SU-DHL-6 (cell line): ENCODE measurements around the gene SLC38A3.
A peak's percentile ranks its signal among the peaks of the same experiment; 100 is the strongest.

Experiments used
- H2AFZ ChIP-seq: fragments of 200-600 bp; sonication (generic); 2 replicates; pipeline ENCODE4 v1.6.1; 2014; ENCODE audit warnings: low read depth, mild to moderate bottlenecking, moderate library complexity, mixed read lengths, antibody characterized with exemption, low read length; ENCODE audit not compliant: severe bottlenecking
- H3F3A ChIP-seq: fragments of 200-600 bp; shearing (Covaris generic); 2 replicates; pipeline ENCODE4 v1.6.0; 2016; ENCODE audit warnings: antibody characterized with exemption, mild to moderate bottlenecking; ENCODE audit not compliant: insufficient read depth
- H3K27ac ChIP-seq: fragments of 200-600 bp; sonication (generic); 2 replicates; pipeline ENCODE4 v1.5.1; 2016; ENCODE audit warnings: low read depth, mild to moderate bottlenecking, low read length, moderate library complexity, mixed read lengths
- H3K27me3 ChIP-seq: fragments of 200-600 bp; sonication (generic), shearing (Covaris generic); 2 replicates; pipeline ENCODE4 v1.6.0; 2014; ENCODE audit warnings: mild to moderate bottlenecking, low read length
- H3K36me3 ChIP-seq: fragments of 200-600 bp; sonication (generic); 2 replicates; pipeline ENCODE4 v1.6.1; 2014; ENCODE audit warnings: mild to moderate bottlenecking, low read length, mixed read lengths
- H3K4me2 ChIP-seq: fragments of 300-600, 200-600 bp; shearing (Covaris generic), sonication (generic); 2 replicates; pipeline ENCODE4 v1.6.0; 2014; ENCODE audit warnings: low read length, low read depth, mild to moderate bottlenecking; ENCODE audit not compliant: poor library complexity, severe bottlenecking
- H3K4me3 ChIP-seq: fragments of 200-600 bp; sonication (generic); 2 replicates; pipeline ENCODE4 v1.5.1; 2014; ENCODE audit warnings: antibody characterized with exemption, low read length, mild to moderate bottlenecking, mixed read lengths; ENCODE audit not compliant: insufficient read depth, poor library complexity, severe bottlenecking
- H3K79me2 ChIP-seq: fragments of 200-600 bp; sonication (generic); 2 replicates; pipeline ENCODE4 v1.6.1; 2014; ENCODE audit warnings: mild to moderate bottlenecking, low read length, moderate library complexity; ENCODE audit not compliant: insufficient read depth
- H3K9ac ChIP-seq: fragments of 200-600 bp; sonication (generic); 2 replicates; pipeline ENCODE4 v1.7.0; 2014; ENCODE audit warnings: mild to moderate bottlenecking, low read length
- H3K9me2 ChIP-seq: fragments of 200-600 bp; sonication (generic); replicated peaks from 2 replicates; pipeline ENCODE4 v1.6.1; 2014; ENCODE audit warnings: low read length; ENCODE audit not compliant: insufficient read depth
- H3K9me3 ChIP-seq: fragments of 200-600 bp; sonication (generic); 2 replicates; pipeline ENCODE4 v1.6.1; 2014; ENCODE audit warnings: low read length, mixed read lengths; ENCODE audit not compliant: insufficient read depth
- H4K20me1 ChIP-seq: fragments of 200-600 bp; sonication (generic); 2 replicates; pipeline ENCODE4 v1.6.1; 2014; ENCODE audit warnings: low read depth, mild to moderate bottlenecking, antibody characterized with exemption, low read length, moderate library complexity, mixed read lengths
- CTCF ChIP-seq: fragments of 200-600 bp; sonication (generic); IDR thresholded peaks from one replicate; pipeline ENCODE4 v1.5.1; 2017; ENCODE audit warnings: antibody characterized with exemption, mild to moderate bottlenecking, low read length, moderate library complexity; ENCODE audit not compliant: insufficient read depth, poor library complexity, severe bottlenecking
- EZH2phosphoT487 ChIP-seq: fragments of 200-600 bp; sonication (generic), shearing (Covaris generic); conservative IDR thresholded peaks from 2 replicates; pipeline ENCODE4 v1.6.1; 2018; ENCODE audit warnings: mild to moderate bottlenecking, antibody characterized with exemption, low read length, moderate library complexity, mixed read lengths

The SLC38A3 gene

GRCh38 chr3:50241713-50242380 lies 36.8 kb downstream of the SLC38A3 start:
- TF ChIP-seq EZH2phosphoT487, result no peak
- TF ChIP-seq CTCF, result no peak
- H3K9me2 ChIP-seq, result no peaks in the 10 kb centered on the region
- peak overlapping the region; percentile 14; the same call in 1 of the 2 replicates for H3K9ac ChIP-seq
- H3K27me3 ChIP-seq, result no peaks in the 10 kb centered on the region
- H3F3A ChIP-seq, result peaks cover 10% of the 10 kb centered on the region
- no peak overlapping the region for H2AFZ ChIP-seq
- H3K4me3 ChIP-seq, result no peak overlapping the region
- peaks cover 77% of the 10 kb centered on the region for H3K79me2 ChIP-seq
- H4K20me1 ChIP-seq, result no peaks in the 10 kb centered on the region
- H3K27ac ChIP-seq, result peak overlapping the region; percentile 66
- H3K36me3 ChIP-seq, result no peaks in the 10 kb centered on the region
- H3K9me3 ChIP-seq, result no peaks in the 10 kb centered on the region
- H3K4me2 ChIP-seq, result peak overlapping the region; percentile 20

GRCh38 chr3:50242381-50242770 lies 37.3 kb downstream of the SLC38A3 start:
- no peak overlapping the region for H2AFZ ChIP-seq
- TF ChIP-seq CTCF, result no peak
- TF ChIP-seq EZH2phosphoT487, result no peak
- peak overlapping the region; percentile 66 for H3K27ac ChIP-seq
- H3K9me2 ChIP-seq, result no peaks in the 10 kb centered on the region
- no peaks in the 10 kb centered on the region for H3K9me3 ChIP-seq
- peaks cover 77% of the 10 kb centered on the region for H3K79me2 ChIP-seq
- peak overlapping the region; percentile 14; the same call in 1 of the 2 replicates for H3K9ac ChIP-seq
- H3K4me2 ChIP-seq, result peak overlapping the region; percentile 20
- peaks cover 10% of the 10 kb centered on the region for H3F3A ChIP-seq
- H3K27me3 ChIP-seq, result no peaks in the 10 kb centered on the region
- H4K20me1 ChIP-seq, result no peaks in the 10 kb centered on the region
- H3K36me3 ChIP-seq, result no peaks in the 10 kb centered on the region
- H3K4me3 ChIP-seq, result no peak overlapping the region

GRCh38 chr3:50242851-50243542 lies 37.9 kb downstream of the SLC38A3 start:
- Histone ChIP-seq H3K9me3 (no peaks in the 10 kb centered on the region), H3K9me2 (no peaks in the 10 kb centered on the region), H3K27me3 (no peaks in the 10 kb centered on the region), H3K4me3 (no peak overlapping the region), H3K36me3 (no peaks in the 10 kb centered on the region), H3K79me2 (peaks cover 78% of the 10 kb centered on the region), H4K20me1 (no peaks in the 10 kb centered on the region), H2AFZ (no peak overlapping the region), H3F3A (peaks cover 10% of the 10 kb centered on the region), H3K27ac (peak overlapping the region; percentile 66), H3K9ac (peak overlapping the region; percentile 14; the same call in 1 of the 2 replicates), H3K4me2 (peak overlapping the region; percentile 20)
- TF ChIP-seq EZH2phosphoT487 (no peak), CTCF (no peak)
